Activated effector memory CD4-positive, alpha-beta T cell treated with Interleukin-2 at 50 U/mL for 16 hours (primary cell): ENCODE measurements around the gene CRISPLD2.
"Not testable (repeated sequence)": the region's sequence is repeated elsewhere in the genome, so short reads cannot be mapped to it uniquely, and the experiment has no call there.

Experiments
- DNase-seq: peaks from one replicate; pipeline ENCODE4 v3.0.0-alpha.2; 2020

Gene CRISPLD2

GRCh38 chr16:84864326-84864955 is 44.7 kb downstream of the CRISPLD2 start:
- DNase-seq = no peak

- no peak for DNase-seq
Observed at GRCh38 chr16:84867696-84868095, 47.9 kb downstream of the CRISPLD2 start.

- DNase-seq = no peak
Observed at GRCh38 chr16:84868328-84868727, 48.5 kb downstream of the CRISPLD2 start.

GRCh38 chr16:84868829-84869472 is 49.2 kb downstream of the CRISPLD2 start:
- no peak for DNase-seq

- DNase-seq = no peak
Observed at GRCh38 chr16:84869473-84869845, 49.7 kb downstream of the CRISPLD2 start.

- DNase-seq = not testable (repeated sequence)
Observed at GRCh38 chr16:84872971-84873370, 53.2 kb downstream of the CRISPLD2 start.

- DNase-seq = no peak
Observed at GRCh38 chr16:84874004-84874435, 54.2 kb downstream of the CRISPLD2 start.

- no peak for DNase-seq
Observed at GRCh38 chr16:84874553-84874952, 54.8 kb downstream of the CRISPLD2 start.

- DNase-seq = no peak
Observed at GRCh38 chr16:84874983-84875382, 55.2 kb downstream of the CRISPLD2 start.

GRCh38 chr16:84875846-84876245 is 56.1 kb downstream of the CRISPLD2 start:
- DNase-seq = no peak

GRCh38 chr16:84876873-84877606 is 57.3 kb downstream of the CRISPLD2 start:
- no peak for DNase-seq

GRCh38 chr16:84878770-84879169 is 59.0 kb downstream of the CRISPLD2 start:
- no peak for DNase-seq

- DNase-seq = no peak
Observed at GRCh38 chr16:84879569-84880487, 60.0 kb downstream of the CRISPLD2 start.

- no peak for DNase-seq
Observed at GRCh38 chr16:84881702-84882521, 62.1 kb downstream of the CRISPLD2 start.

- no peak for DNase-seq
Observed at GRCh38 chr16:84883301-84883700, 63.5 kb downstream of the CRISPLD2 start.

- DNase-seq = no peak
Observed at GRCh38 chr16:84884246-84884595, 64.4 kb downstream of the CRISPLD2 start.

- DNase-seq = no peak
Observed at GRCh38 chr16:84884596-84885341, 65.0 kb downstream of the CRISPLD2 start.

GRCh38 chr16:84885342-84885910 is 65.6 kb downstream of the CRISPLD2 start:
- no peak for DNase-seq

- no peak for DNase-seq
Observed at GRCh38 chr16:84886497-84887090, 66.8 kb downstream of the CRISPLD2 start.

GRCh38 chr16:84887207-84887606 is 67.4 kb downstream of the CRISPLD2 start:
- no peak for DNase-seq

GRCh38 chr16:84888450-84888849 is 68.7 kb downstream of the CRISPLD2 start:
- DNase-seq = no peak
